Keratinocyte (primary cell): ENCODE results near the gene EPAS1. TPM values are rescaled to one million over a fixed set of nuclear protein-coding genes. Genes with fewer than 3 reads are reported as not detected.

Experiments used
- DNase-seq: peaks from one replicate; pipeline ENCODE4 v3.0.0-alpha.2; 2011; ENCODE audit warnings: low read depth, missing footprints, low spot score
- FAIRE-seq: peaks from 2 replicates; lab custom pipeline; 2011; peaks lifted over from hg19 to GRCh38; lab: Jason Lieb, UNC
- H2AFZ ChIP-seq: 2 replicates; pipeline ENCODE4 v1.6.0; 2012; ENCODE audit warnings: low read length, control low read depth, inconsistent platforms; ENCODE audit not compliant: control insufficient read depth
- H3K27ac ChIP-seq: 2 replicates; pipeline ENCODE4 v1.5.1; 2011; ENCODE audit warnings: low read length; ENCODE audit not compliant: control insufficient read depth, insufficient read depth
- H3K27me3 ChIP-seq: 3 replicates; pipeline ENCODE4 v1.6.0; 2011; ENCODE audit warnings: low read length; ENCODE audit not compliant: control insufficient read depth, insufficient read depth; ENCODE audit errors: extremely low read depth
- H3K36me3 ChIP-seq, 2 experiments: 2 replicates in 1 of 2; 3 replicates in 1 of 2; pipeline ENCODE4 v1.5.1; 2011; ENCODE audit warnings: low read length in 2 of 2, mild to moderate bottlenecking in 1 of 2; ENCODE audit not compliant: control insufficient read depth in 2 of 2, insufficient read depth in 2 of 2; ENCODE audit errors: extremely low read depth in 1 of 2
- H3K4me1 ChIP-seq: 3 replicates; pipeline ENCODE4 v1.5.1; 2011; ENCODE audit warnings: low read length; ENCODE audit not compliant: control insufficient read depth, insufficient read depth; ENCODE audit errors: extremely low read depth
- H3K4me2 ChIP-seq: 3 replicates; pipeline ENCODE4 v1.6.0; 2011; ENCODE audit warnings: low read depth, low read length; ENCODE audit not compliant: control insufficient read depth, insufficient read depth; ENCODE audit errors: extremely low read depth
- H3K4me3 ChIP-seq, 3 experiments: fragments of 200-600 bp in 1 of 3; sonication (generic) in 1 of 3; 2 replicates in 2 of 3; 3 replicates in 1 of 3; pipeline ENCODE4 v1.5.1; 2011 to 2016; ENCODE audit warnings: low read length in 3 of 3, mild to moderate bottlenecking in 3 of 3, control low read depth in 2 of 3, inconsistent platforms in 1 of 3, low read depth in 1 of 3, mixed read lengths in 1 of 3, mixed run types in 1 of 3, moderate library complexity in 1 of 3; ENCODE audit not compliant: control insufficient read depth in 2 of 3, insufficient read depth in 2 of 3; ENCODE audit errors: extremely low read depth in 1 of 3
- H3K79me2 ChIP-seq: 2 replicates; pipeline ENCODE4 v1.6.0; 2012; ENCODE audit warnings: low read length; ENCODE audit not compliant: control insufficient read depth, insufficient read depth
- H3K9ac ChIP-seq: 3 replicates; pipeline ENCODE4 v1.6.0; 2011; ENCODE audit warnings: low read length; ENCODE audit not compliant: control insufficient read depth, insufficient read depth; ENCODE audit errors: extremely low read depth
- H3K9me1 ChIP-seq: 3 replicates; pipeline ENCODE4 v1.6.0; 2011; ENCODE audit warnings: low read length; ENCODE audit not compliant: control insufficient read depth, insufficient read depth; ENCODE audit errors: extremely low read depth
- H3K9me3 ChIP-seq: 2 replicates; pipeline ENCODE4 v1.5.1; 2012; ENCODE audit warnings: low read depth, low read length; ENCODE audit not compliant: control insufficient read depth
- H4K20me1 ChIP-seq: 3 replicates; pipeline ENCODE4 v1.6.0; 2011; ENCODE audit warnings: low read length; ENCODE audit not compliant: control insufficient read depth, insufficient read depth; ENCODE audit errors: extremely low read depth
- CTCF ChIP-seq, 3 experiments: IDR thresholded peaks in 1 of 3; conservative IDR thresholded peaks in 1 of 3; optimal IDR thresholded peaks in 1 of 3; 2 replicates in 2 of 3; 3 replicates in 1 of 3; pipeline versions ENCODE3 to v1.5.1; 2011; ENCODE audit warnings: low read length in 3 of 3, mild to moderate bottlenecking in 3 of 3, moderate library complexity in 2 of 3, control low read depth in 1 of 3, inconsistent platforms in 1 of 3; ENCODE audit not compliant: insufficient read depth in 2 of 3; ENCODE audit errors: extremely low read depth in 1 of 3
- EZH2 ChIP-seq: IDR thresholded peaks from one replicate; pipeline ENCODE4 v1.6.1; 2012; ENCODE audit warnings: inconsistent platforms, mild to moderate bottlenecking, low read length, moderate library complexity
- dilution Hi-C: fragments of 300-500 bp; cut with MboI; formaldehyde crosslinking; loops from one replicate; pipeline ENCODE4 v1.7.0; 2020; ENCODE audit warnings: low sequenced_read_pairs; ENCODE audit not compliant: extremely low pct_ligation_motif_present
- polyA plus RNA-seq, 5 experiments: library from polyadenylated mRNA; depleted of rRNA in 3 of 5; stranded (reverse) in 3 of 5; stranded (forward) in 1 of 5; unstranded in 1 of 5; fragments of >200 nt; gene quantifications; 1 replicate in 1 of 5; 2 replicates in 3 of 5; 3 replicates in 1 of 5; pipeline versions ENCODE4 v1.2.1 to v1.2.3, GENCODE V29; 2011 to 2012; ENCODE audit warnings: missing spikeins in 2 of 5, low read depth in 1 of 5, low replicate concordance in 1 of 5

EPAS1 gene
- polyA plus RNA-seq, 1 donor (not counting 4 experiments of a cell fraction or from before 2014, with no cell fraction given), result 96.7 TPM

- Histone ChIP-seq H3K4me3 (peak overlapping the region in 2 of 3 experiments; percentile 25 to 36), H3K27ac (peak overlapping the region; percentile 92), H3K9me1 (no peaks in the 10 kb centered on the region), H3K9ac (peak overlapping the region; percentile 68), H3K9me3 (no peaks in the 10 kb centered on the region), H3K4me2 (peak overlapping the region; percentile 77), H3K79me2 (peaks cover 60% of the 10 kb centered on the region), H3K36me3 (peaks cover 0 to 1% of the 10 kb centered on the region in 2 experiments), H2AFZ (peak overlapping the region; percentile 18), H3K27me3 (no peaks in the 10 kb centered on the region), H4K20me1 (no peaks in the 10 kb centered on the region), H3K4me1 (peaks cover 87% of the 10 kb centered on the region)
- dilution Hi-C loops, result no loop called here
- FAIRE-seq (peak; percentile 64), DNase-seq (peak; percentile 67)
- TF ChIP-seq CTCF (optimal IDR thresholded peaks at IDR 0.05 in 1 of 3, IDR thresholded peaks at IDR 0.05 in 1 of 3, conservative IDR thresholded peaks at IDR 0.05 in 1 of 3; ENCODE audit: extremely low read depth in 1 of 3, insufficient read depth in 2 of 3, low read length in 3 of 3) (peak in 1 of 3 experiments; percentile 6), EZH2 (no peak)
Observed at GRCh38 chr2:46334389-46335271, 37.4 kb downstream of the EPAS1 start.

- TF ChIP-seq CTCF (optimal IDR thresholded peaks at IDR 0.05 in 1 of 3, IDR thresholded peaks at IDR 0.05 in 1 of 3, conservative IDR thresholded peaks at IDR 0.05 in 1 of 3; ENCODE audit: extremely low read depth in 1 of 3, insufficient read depth in 2 of 3, low read length in 3 of 3) (no peak), EZH2 (no peak)
- Histone ChIP-seq H3K79me2 (peaks cover 66% of the 10 kb centered on the region), H2AFZ (no peak overlapping the region), H3K4me3 (no peak overlapping the region), H3K4me2 (peak overlapping the region; percentile 77), H3K4me1 (peaks cover 78% of the 10 kb centered on the region), H3K36me3 (peaks cover 0 to 2% of the 10 kb centered on the region in 2 experiments), H3K27me3 (no peaks in the 10 kb centered on the region), H4K20me1 (no peaks in the 10 kb centered on the region), H3K9me3 (no peaks in the 10 kb centered on the region), H3K9me1 (no peaks in the 10 kb centered on the region), H3K9ac (peak overlapping the region; percentile 68), H3K27ac (peak overlapping the region; percentile 92)
- dilution Hi-C loops, result no loop called here
- DNase-seq (no peak), FAIRE-seq (no peak)
Observed at GRCh38 chr2:46335391-46336282, 38.4 kb downstream of the EPAS1 start.
